Adrenal gland (tissue), 12 donors: ENCODE measurements around the gene PROK2. TPM values are rescaled to one million over a fixed set of nuclear protein-coding genes. Genes with fewer than 3 reads are reported as not detected.

ENCODE experiments used
- DNase-seq, 7 donors: peaks; one replicate each; pipeline ENCODE4 v3.0.0-alpha.2; 2019 to 2020
- H3K27ac ChIP-seq, 5 donors: fragments of 200-600 bp; sonication (generic) in 4 of 5; 1 replicate in 3 of 5; 2 replicates in 2 of 5; pipeline versions ENCODE4 v1.5.1 to v1.8.0; 2016 to 2020; ENCODE audit warnings: mild to moderate bottlenecking in 1 of 5
- H3K27me3 ChIP-seq: fragments of 200-600 bp; 2 replicates; pipeline ENCODE4 v1.8.0; 2021
- H3K36me3 ChIP-seq, 2 donors: fragments of 200-600 bp; replicated peaks in 1 of 2; 1 replicate in 1 of 2; 2 replicates in 1 of 2; pipeline versions ENCODE4 v1.5.1 to v1.8.0; 2018 to 2022
- H3K4me1 ChIP-seq, 2 donors: fragments of 200-600 bp; replicated peaks in 1 of 2; 1 replicate in 1 of 2; 2 replicates in 1 of 2; pipeline versions ENCODE4 v1.5.1 to v1.8.0; 2018 to 2021
- H3K4me3 ChIP-seq, 4 donors: fragments of 200-600 bp; sonication (generic) in 3 of 4; one replicate each; pipeline ENCODE4 v1.5.1; 2016 to 2018
- H3K9me3 ChIP-seq, 3 donors: fragments of 200-600 bp; sonication (generic) in 1 of 3; replicated peaks in 1 of 3; 1 replicate in 2 of 3; 2 replicates in 1 of 3; pipeline versions ENCODE4 v1.5.1 to v1.8.0; 2016 to 2021
- POLR2A ChIP-seq, 2 donors: fragments of 450-650 bp; IDR thresholded peaks; one replicate each; pipeline ENCODE4 v1.6.1; 2017; ENCODE audit warnings: antibody characterized with exemption in 2 of 2, mild to moderate bottlenecking in 2 of 2, moderate library complexity in 1 of 2
- WGBS, 4 donors: extraction: QIAGEN DNeasy Blood & Tissue Kit in 2 of 4; methylation state at CpG; one replicate each; pipeline versions ENCODE4 v1.1.5 to v1.1.7; 2013 to 2017; 5-methylcytosine and 5-hydroxymethylcytosine counted together
- intact Hi-C, 2 donors: fragments of 100-400 bp; cut with DNase I; formaldehyde crosslinking; loops; one replicate each; pipeline versions ENCODE4 v1.14.1 to v1.15.0; 2022 to 2023
- polyA plus RNA-seq, 3 donors: library from polyadenylated mRNA; stranded (reverse); fragments of 200-250 nt in 2 of 3; fragments of 350-450 nt in 1 of 3; fragmentation: Illumina TruSeq in 1 of 3; extraction: RNeasy Lipid Tissue Mini Kit (QIAGEN cat#74804) in 1 of 3; gene quantifications; one replicate each; pipeline ENCODE4 v1.2.3, GENCODE V29; 2013 to 2014
- total RNA-seq, 9 donors: library from RNA; depleted of rRNA in 4 of 9; stranded (reverse); fragments of >200 nt in 4 of 9; fragments of 120-200 nt in 1 of 9; fragmentation: NEBNext Ultra II Directional in 1 of 9; extraction: Animal tissue kit (Norgen Biotek cat#: 25700) in 1 of 9; gene quantifications; one replicate each; pipeline versions ENCODE4 v1.1.0 to v1.2.4, GENCODE V29; 2013 to 2023
- TF ChIP-seq, protein P1 (sequence below), 6 experiments: fragments of 450-650 bp in 4 of 6; fragments of 200-600 bp in 2 of 6; sonication (generic) in 1 of 6; IDR thresholded peaks; 1 replicate in 5 of 6; 2 replicates in 1 of 6; pipeline versions ENCODE4 v1.5.1 to v1.8.0; 2016 to 2021; ENCODE audit warnings: antibody characterized with exemption in 6 of 6, mild to moderate bottlenecking in 2 of 6, moderate library complexity in 1 of 6
- donor health status: healthy with polysubstance abuse.
- donor health status: Bipolar disorder and iron deficiency.
- donor health status: DM: yes; HTN: yes; CAD: no.
- donor health status: DM: no; HTN: no; CAD: no.
- donor health status: DM: no; HTN: no; CAD: no.
- donor health status: DM: yes; HTN: yes; CAD: no.

The PROK2 gene
- total and polyA plus RNA-seq, 12 donors: 0.06 to 0.29 (median 0.18) TPM; not detected in 7

DNA sequence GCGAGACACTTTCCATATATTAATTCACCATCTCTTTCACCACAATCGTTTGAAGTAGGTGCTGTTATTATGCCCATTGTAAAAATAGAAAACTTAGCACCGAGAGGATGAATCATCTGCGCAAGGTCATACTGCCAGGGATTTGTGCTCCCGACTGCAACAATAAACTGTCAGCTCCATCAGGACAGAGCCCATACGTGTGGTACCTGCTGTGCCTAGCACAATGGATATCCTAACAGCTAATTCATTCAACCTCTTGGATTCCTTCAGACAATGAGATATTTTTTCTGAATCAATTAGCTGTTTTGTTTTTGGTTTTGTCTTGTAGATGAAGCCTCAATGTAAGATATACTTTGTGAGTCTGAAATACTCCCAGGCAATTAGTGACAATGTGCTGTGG, 32.3 kb upstream of the PROK2 start:
- TF ChIP-seq, protein P1, sequence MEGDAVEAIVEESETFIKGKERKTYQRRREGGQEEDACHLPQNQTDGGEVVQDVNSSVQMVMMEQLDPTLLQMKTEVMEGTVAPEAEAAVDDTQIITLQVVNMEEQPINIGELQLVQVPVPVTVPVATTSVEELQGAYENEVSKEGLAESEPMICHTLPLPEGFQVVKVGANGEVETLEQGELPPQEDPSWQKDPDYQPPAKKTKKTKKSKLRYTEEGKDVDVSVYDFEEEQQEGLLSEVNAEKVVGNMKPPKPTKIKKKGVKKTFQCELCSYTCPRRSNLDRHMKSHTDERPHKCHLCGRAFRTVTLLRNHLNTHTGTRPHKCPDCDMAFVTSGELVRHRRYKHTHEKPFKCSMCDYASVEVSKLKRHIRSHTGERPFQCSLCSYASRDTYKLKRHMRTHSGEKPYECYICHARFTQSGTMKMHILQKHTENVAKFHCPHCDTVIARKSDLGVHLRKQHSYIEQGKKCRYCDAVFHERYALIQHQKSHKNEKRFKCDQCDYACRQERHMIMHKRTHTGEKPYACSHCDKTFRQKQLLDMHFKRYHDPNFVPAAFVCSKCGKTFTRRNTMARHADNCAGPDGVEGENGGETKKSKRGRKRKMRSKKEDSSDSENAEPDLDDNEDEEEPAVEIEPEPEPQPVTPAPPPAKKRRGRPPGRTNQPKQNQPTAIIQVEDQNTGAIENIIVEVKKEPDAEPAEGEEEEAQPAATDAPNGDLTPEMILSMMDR (IDR thresholded peaks at IDR 0.05): no peak
- TF ChIP-seq POLR2A (IDR thresholded peaks at IDR 0.05): no peak
- intact Hi-C loops: no loop called here
- Histone ChIP-seq H3K4me3 (no peak overlapping the region), H3K4me1 (no peaks in the 10 kb centered on the region), H3K36me3 (no peaks in the 10 kb centered on the region), H3K9me3 (no peaks in the 10 kb centered on the region), H3K27me3 (peaks cover 8% of the 10 kb centered on the region), H3K27ac (no peak overlapping the region)
- DNase-seq: peak in 5 of 7 donors; percentile 13 to 22 (median 17)
- 31 to 54% (median 46%) methylated on average over 6 of the region's 6 CpGs for WGBS, 4 donors

- Histone ChIP-seq H3K4me1 (no peaks in the 10 kb centered on the region), H3K4me3 (no peak overlapping the region), H3K27ac (no peak overlapping the region), H3K9me3 (no peaks in the 10 kb centered on the region), H3K27me3 (peaks cover 8% of the 10 kb centered on the region), H3K36me3 (no peaks in the 10 kb centered on the region)
- 77 to 83% (median 81%) methylated on average over 4 of the region's 4 CpGs for WGBS, 4 donors
- intact Hi-C loops: no loop called here
- TF ChIP-seq, protein P1 (IDR thresholded peaks at IDR 0.05): no peak
- TF ChIP-seq POLR2A (IDR thresholded peaks at IDR 0.05): no peak
- DNase-seq: no peak
Observed at GRCh38 chr3:71816767-71817156, 31.8 kb upstream of the PROK2 start.

GRCh38 chr3:71815340-71816067, 30.6 kb upstream of the PROK2 start:
- Histone ChIP-seq H3K27ac (no peak overlapping the region), H3K36me3 (no peaks in the 10 kb centered on the region), H3K9me3 (no peaks in the 10 kb centered on the region), H3K27me3 (peaks cover 8% of the 10 kb centered on the region), H3K4me1 (no peaks in the 10 kb centered on the region), H3K4me3 (no peak overlapping the region)
- intact Hi-C loops: no loop called here
- TF ChIP-seq POLR2A (IDR thresholded peaks at IDR 0.05): no peak
- TF ChIP-seq, protein P1 (IDR thresholded peaks at IDR 0.05): no peak
- 74 to 80% (median 78%) methylated on average over 7 of the region's 7 CpGs for WGBS, 4 donors
- no peak for DNase-seq

- no peaks in the 10 kb centered on the region for H3K4me1 ChIP-seq
- DNase-seq: no peak
- no peak for TF ChIP-seq POLR2A (IDR thresholded peaks at IDR 0.05)
- TF ChIP-seq, protein P1 (IDR thresholded peaks at IDR 0.05): no peak
- no peak overlapping the region for H3K4me3 ChIP-seq
- no peaks in the 10 kb centered on the region for H3K36me3 ChIP-seq
- H3K27ac ChIP-seq: no peak overlapping the region
- WGBS, 4 donors: 89 to 92% (median 90%) methylated on average over 3 of the region's 3 CpGs
- intact Hi-C loops: no loop called here
- peaks cover 7% of the 10 kb centered on the region for H3K27me3 ChIP-seq
- H3K9me3 ChIP-seq: no peaks in the 10 kb centered on the region
Observed at GRCh38 chr3:71813704-71814103, 28.8 kb upstream of the PROK2 start.
